ACC112 (cell line): ENCODE measurements around the gene DIO3.

ENCODE experiments used
- H2AFZ ChIP-seq: fragments of 200-600 bp; sonication (generic); one replicate; pipeline ENCODE4 v1.6.0; 2017; ENCODE audit warnings: antibody characterized with exemption, low read length; ENCODE audit not compliant: unreplicated experiment
- H3K27ac ChIP-seq: fragments of 200-600 bp; sonication (generic); 2 replicates; pipeline ENCODE4 v1.5.1; 2014; ENCODE audit warnings: low read depth, mild to moderate bottlenecking, antibody characterized with exemption, low read length, moderate library complexity
- H3K27me3 ChIP-seq: fragments of 200-600 bp; sonication (generic); 2 replicates; pipeline ENCODE4 v1.6.1; 2014; ENCODE audit warnings: mild to moderate bottlenecking, antibody characterized with exemption, low read length, moderate library complexity, mixed read lengths; ENCODE audit not compliant: insufficient read depth
- H3K36me3 ChIP-seq: fragments of 200-600 bp; sonication (generic); 2 replicates; pipeline ENCODE4 v1.6.1; 2016; ENCODE audit warnings: mild to moderate bottlenecking, antibody characterized with exemption, low read length, moderate library complexity, mixed read lengths; ENCODE audit not compliant: insufficient read depth
- H3K4me1 ChIP-seq: fragments of 200-600 bp; sonication (generic); one replicate; pipeline ENCODE4 v1.6.1; 2016; ENCODE audit warnings: low read length, mixed read lengths; ENCODE audit not compliant: insufficient read depth, unreplicated experiment, control insufficient read depth
- H3K4me3 ChIP-seq: fragments of 200-600 bp; sonication (generic); 2 replicates; pipeline ENCODE4 v1.5.1; 2014; ENCODE audit warnings: mild to moderate bottlenecking, low read depth, low read length
- H3K79me2 ChIP-seq: fragments of 200-600 bp; sonication (generic); one replicate; pipeline ENCODE4 v1.6.0; 2016; ENCODE audit warnings: low read length; ENCODE audit not compliant: control insufficient read depth, unreplicated experiment, insufficient read depth

Gene DIO3

GRCh38 chr14:101590062-101590461 lies 28.8 kb downstream of the DIO3 start:
- no peak overlapping the region for H3K27ac ChIP-seq
- H2AFZ ChIP-seq: no peak overlapping the region
- no peak overlapping the region for H3K4me3 ChIP-seq
- no peaks in the 10 kb centered on the region for H3K4me1 ChIP-seq
- H3K27me3 ChIP-seq: no peaks in the 10 kb centered on the region
- no peaks in the 10 kb centered on the region for H3K36me3 ChIP-seq
- H3K79me2 ChIP-seq: no peaks in the 10 kb centered on the region

- H2AFZ ChIP-seq: no peak overlapping the region
- no peaks in the 10 kb centered on the region for H3K36me3 ChIP-seq
- H3K4me3 ChIP-seq: no peak overlapping the region
- no peaks in the 10 kb centered on the region for H3K79me2 ChIP-seq
- H3K27ac ChIP-seq: no peak overlapping the region
- no peaks in the 10 kb centered on the region for H3K27me3 ChIP-seq
- H3K4me1 ChIP-seq: no peaks in the 10 kb centered on the region
These were observed 29.3 kb downstream of the DIO3 start for GRCh38 chr14:101590616-101591015.

GRCh38 chr14:101591121-101591520 lies 29.8 kb downstream of the DIO3 start:
- no peaks in the 10 kb centered on the region for H3K27me3 ChIP-seq
- no peak overlapping the region for H3K27ac ChIP-seq
- H3K4me3 ChIP-seq: no peak overlapping the region
- H3K36me3 ChIP-seq: no peaks in the 10 kb centered on the region
- no peaks in the 10 kb centered on the region for H3K79me2 ChIP-seq
- no peak overlapping the region for H2AFZ ChIP-seq
- no peaks in the 10 kb centered on the region for H3K4me1 ChIP-seq

GRCh38 chr14:101591582-101591981 lies 30.3 kb downstream of the DIO3 start:
- Histone ChIP-seq H3K79me2 (no peaks in the 10 kb centered on the region), H3K4me1 (no peaks in the 10 kb centered on the region), H3K27ac (no peak overlapping the region), H2AFZ (no peak overlapping the region), H3K4me3 (no peak overlapping the region), H3K27me3 (no peaks in the 10 kb centered on the region), H3K36me3 (no peaks in the 10 kb centered on the region)

- Histone ChIP-seq H3K27me3 (no peaks in the 10 kb centered on the region), H3K27ac (no peak overlapping the region), H3K4me1 (no peaks in the 10 kb centered on the region), H3K4me3 (no peak overlapping the region), H2AFZ (no peak overlapping the region), H3K36me3 (no peaks in the 10 kb centered on the region), H3K79me2 (no peaks in the 10 kb centered on the region)
These were observed 32.3 kb downstream of the DIO3 start for GRCh38 chr14:101593411-101594238.

GRCh38 chr14:101594511-101595148 lies 33.3 kb downstream of the DIO3 start:
- no peaks in the 10 kb centered on the region for H3K36me3 ChIP-seq
- no peak overlapping the region for H3K4me3 ChIP-seq
- H3K4me1 ChIP-seq: no peaks in the 10 kb centered on the region
- no peaks in the 10 kb centered on the region for H3K79me2 ChIP-seq
- H2AFZ ChIP-seq: no peak overlapping the region
- no peaks in the 10 kb centered on the region for H3K27me3 ChIP-seq
- H3K27ac ChIP-seq: no peak overlapping the region

- H3K36me3 ChIP-seq: no peaks in the 10 kb centered on the region
- H3K27me3 ChIP-seq: no peaks in the 10 kb centered on the region
- no peak overlapping the region for H3K27ac ChIP-seq
- H3K4me3 ChIP-seq: no peak overlapping the region
- H3K4me1 ChIP-seq: no peaks in the 10 kb centered on the region
- no peaks in the 10 kb centered on the region for H3K79me2 ChIP-seq
- no peak overlapping the region for H2AFZ ChIP-seq
These were observed 34.1 kb downstream of the DIO3 start for GRCh38 chr14:101595349-101595748.

- Histone ChIP-seq H2AFZ (no peak overlapping the region), H3K4me1 (no peaks in the 10 kb centered on the region), H3K79me2 (no peaks in the 10 kb centered on the region), H3K27me3 (no peaks in the 10 kb centered on the region), H3K27ac (no peak overlapping the region), H3K36me3 (no peaks in the 10 kb centered on the region), H3K4me3 (no peak overlapping the region)
These were observed 34.8 kb downstream of the DIO3 start for GRCh38 chr14:101595887-101596721.

GRCh38 chr14:101596742-101597141 lies 35.4 kb downstream of the DIO3 start:
- Histone ChIP-seq H3K27me3 (no peaks in the 10 kb centered on the region), H3K36me3 (no peaks in the 10 kb centered on the region), H3K4me1 (no peaks in the 10 kb centered on the region), H3K27ac (no peak overlapping the region), H3K4me3 (no peak overlapping the region), H3K79me2 (no peaks in the 10 kb centered on the region), H2AFZ (no peak overlapping the region)

GRCh38 chr14:101598159-101598558 lies 36.9 kb downstream of the DIO3 start:
- no peaks in the 10 kb centered on the region for H3K27me3 ChIP-seq
- no peak overlapping the region for H3K27ac ChIP-seq
- no peaks in the 10 kb centered on the region for H3K79me2 ChIP-seq
- no peaks in the 10 kb centered on the region for H3K4me1 ChIP-seq
- no peaks in the 10 kb centered on the region for H3K36me3 ChIP-seq
- no peak overlapping the region for H2AFZ ChIP-seq
- no peak overlapping the region for H3K4me3 ChIP-seq
